Body of pancreas (tissue), 4 donors: ENCODE data around the gene FBXL14. TPM values are rescaled to one million over a fixed set of nuclear protein-coding genes. Genes with fewer than 3 reads are reported as not detected.

Source experiments
- ATAC-seq: fragments of 150-250 bp; one replicate; pipeline ENCODE4 v1.9.1; 2016
- DNase-seq, 4 donors: peaks; one replicate each; pipeline ENCODE4 v3.0.0-alpha.2; 2019
- H3K27ac ChIP-seq, 4 donors: fragments of 200-600 bp; sonication (generic); 1 replicate in 3 of 4; 2 replicates in 1 of 4; pipeline versions ENCODE4 v1.5.1 to v1.6.1; 2016 to 2019; ENCODE audit warnings: mild to moderate bottlenecking in 1 of 4, mixed read lengths in 1 of 4, moderate library complexity in 1 of 4
- H3K27me3 ChIP-seq, 2 donors: fragments of 200-600 bp; sonication (generic); one replicate each; pipeline ENCODE4 v1.6.0; 2016; ENCODE audit warnings: mild to moderate bottlenecking in 1 of 2
- H3K36me3 ChIP-seq, 2 donors: fragments of 200-600 bp; sonication (generic); replicated peaks in 1 of 2; 2 replicates each; pipeline ENCODE4 v1.5.1; 2016; ENCODE audit warnings: low read depth in 2 of 2; ENCODE audit not compliant: insufficient read depth in 1 of 2
- H3K4me1 ChIP-seq: fragments of 200-600 bp; sonication (generic); one replicate; pipeline ENCODE4 v1.6.0; 2016
- H3K4me3 ChIP-seq, 2 donors: fragments of 200-600 bp; sonication (generic); 1 replicate in 1 of 2; 2 replicates in 1 of 2; pipeline ENCODE4 v1.5.1; 2016 to 2019
- H3K9me3 ChIP-seq, 3 donors: fragments of 200-600 bp; sonication (generic); 1 replicate in 2 of 3; 2 replicates in 1 of 3; pipeline ENCODE4 v1.5.1; 2016
- POLR2A ChIP-seq, 3 donors: fragments of 450-650 bp; IDR thresholded peaks; one replicate each; pipeline ENCODE4 v1.6.1; 2016; ENCODE audit warnings: antibody characterized with exemption in 3 of 3, mild to moderate bottlenecking in 2 of 3
- WGBS, 2 donors: methylation state at CpG; one replicate each; pipeline ENCODE4 v1.1.5; 2017; 5-methylcytosine and 5-hydroxymethylcytosine counted together
- intact Hi-C: fragments of 100-400 bp; cut with DNase I; formaldehyde crosslinking; loops from one replicate; pipeline ENCODE4 v1.15.1; 2023
- total RNA-seq, 2 donors: library from RNA; depleted of rRNA; stranded (reverse); fragments of >200 nt; gene quantifications; one replicate each; pipeline ENCODE4 v1.1.0, GENCODE V29; 2016
- TF ChIP-seq, protein P1 (sequence below), 7 experiments: fragments of 450-650 bp in 4 of 7; fragments of 200-600 bp in 3 of 7; sonication (generic) in 3 of 7; IDR thresholded peaks; one replicate each; pipeline ENCODE4 v1.5.1; 2016 to 2019; ENCODE audit warnings: antibody characterized with exemption in 7 of 7

Gene FBXL14
- total RNA-seq, 2 donors from 2014 or later = 4.6 to 9.9 TPM

DNA sequence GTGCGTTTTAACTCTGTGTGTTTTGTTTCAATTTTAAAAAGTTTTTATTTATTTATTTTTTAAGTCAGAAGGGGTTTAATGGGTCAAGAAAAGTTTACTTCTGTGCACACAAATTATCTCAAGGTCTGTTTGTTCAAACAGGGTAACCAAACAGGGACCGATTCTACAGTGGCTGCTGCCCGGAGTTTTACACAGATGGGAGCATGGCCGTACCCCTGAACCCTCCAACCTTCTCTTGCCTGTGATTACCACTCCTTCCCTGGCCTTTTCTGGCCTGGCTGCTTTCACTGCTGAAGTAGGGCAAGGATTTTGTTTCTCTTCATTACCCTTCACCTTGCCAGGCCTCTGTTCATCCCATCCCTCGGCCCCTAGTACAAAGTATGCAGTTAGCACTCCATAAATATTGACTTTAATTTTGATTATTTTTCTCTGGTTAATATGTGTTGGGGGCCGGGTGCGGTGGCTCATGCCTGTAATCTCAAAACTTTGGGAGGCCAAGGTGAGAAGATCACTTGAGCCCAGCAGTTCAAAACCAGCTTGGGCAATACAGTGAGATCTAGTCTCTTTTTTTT lies 15.8 kb upstream of the FBXL14 start:
- TF ChIP-seq, protein P1, sequence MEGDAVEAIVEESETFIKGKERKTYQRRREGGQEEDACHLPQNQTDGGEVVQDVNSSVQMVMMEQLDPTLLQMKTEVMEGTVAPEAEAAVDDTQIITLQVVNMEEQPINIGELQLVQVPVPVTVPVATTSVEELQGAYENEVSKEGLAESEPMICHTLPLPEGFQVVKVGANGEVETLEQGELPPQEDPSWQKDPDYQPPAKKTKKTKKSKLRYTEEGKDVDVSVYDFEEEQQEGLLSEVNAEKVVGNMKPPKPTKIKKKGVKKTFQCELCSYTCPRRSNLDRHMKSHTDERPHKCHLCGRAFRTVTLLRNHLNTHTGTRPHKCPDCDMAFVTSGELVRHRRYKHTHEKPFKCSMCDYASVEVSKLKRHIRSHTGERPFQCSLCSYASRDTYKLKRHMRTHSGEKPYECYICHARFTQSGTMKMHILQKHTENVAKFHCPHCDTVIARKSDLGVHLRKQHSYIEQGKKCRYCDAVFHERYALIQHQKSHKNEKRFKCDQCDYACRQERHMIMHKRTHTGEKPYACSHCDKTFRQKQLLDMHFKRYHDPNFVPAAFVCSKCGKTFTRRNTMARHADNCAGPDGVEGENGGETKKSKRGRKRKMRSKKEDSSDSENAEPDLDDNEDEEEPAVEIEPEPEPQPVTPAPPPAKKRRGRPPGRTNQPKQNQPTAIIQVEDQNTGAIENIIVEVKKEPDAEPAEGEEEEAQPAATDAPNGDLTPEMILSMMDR (IDR thresholded peaks at IDR 0.05) = no peak
- TF ChIP-seq POLR2A (IDR thresholded peaks at IDR 0.05) = no peak
- no peak overlapping the region for H3K4me3 ChIP-seq
- DNase-seq (peak in 1 of 4 donors; percentile 46), ATAC-seq (no peak)
- no peaks in the 10 kb centered on the region for H3K9me3 ChIP-seq
- peaks cover 47% of the 10 kb centered on the region for H3K4me1 ChIP-seq
- WGBS, 2 donors = 24 to 30% methylated on average over 7 of the region's 7 CpGs
- intact Hi-C loops = no loop called here
- H3K36me3 ChIP-seq = no peaks in the 10 kb centered on the region
- peak overlapping the region in 3 of 4 donors; percentile 33 to 65 (median 43) for H3K27ac ChIP-seq
- no peaks in the 10 kb centered on the region for H3K27me3 ChIP-seq

DNA sequence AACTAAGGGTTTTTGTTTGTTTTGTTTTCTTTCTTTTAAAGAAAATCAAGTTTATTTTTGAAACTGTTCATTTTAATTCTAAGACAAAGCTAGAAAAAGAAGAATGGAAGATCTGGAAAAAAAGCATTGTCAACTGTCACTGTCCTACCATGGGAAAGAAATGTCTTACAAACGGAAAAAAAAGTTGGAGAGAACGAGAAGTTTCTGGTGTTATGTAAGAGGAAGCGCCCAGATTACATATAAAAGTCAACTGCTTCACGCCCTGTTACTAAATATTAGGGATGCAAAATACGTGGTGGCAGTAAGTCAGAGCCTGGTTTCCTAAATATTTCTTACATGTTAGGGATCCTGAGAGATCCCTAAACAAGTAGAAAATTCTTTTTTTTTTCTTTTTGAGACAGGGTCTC lies 14.3 kb upstream of the FBXL14 start:
- H3K36me3 ChIP-seq = no peaks in the 10 kb centered on the region
- ATAC-seq = no peak

DNA sequence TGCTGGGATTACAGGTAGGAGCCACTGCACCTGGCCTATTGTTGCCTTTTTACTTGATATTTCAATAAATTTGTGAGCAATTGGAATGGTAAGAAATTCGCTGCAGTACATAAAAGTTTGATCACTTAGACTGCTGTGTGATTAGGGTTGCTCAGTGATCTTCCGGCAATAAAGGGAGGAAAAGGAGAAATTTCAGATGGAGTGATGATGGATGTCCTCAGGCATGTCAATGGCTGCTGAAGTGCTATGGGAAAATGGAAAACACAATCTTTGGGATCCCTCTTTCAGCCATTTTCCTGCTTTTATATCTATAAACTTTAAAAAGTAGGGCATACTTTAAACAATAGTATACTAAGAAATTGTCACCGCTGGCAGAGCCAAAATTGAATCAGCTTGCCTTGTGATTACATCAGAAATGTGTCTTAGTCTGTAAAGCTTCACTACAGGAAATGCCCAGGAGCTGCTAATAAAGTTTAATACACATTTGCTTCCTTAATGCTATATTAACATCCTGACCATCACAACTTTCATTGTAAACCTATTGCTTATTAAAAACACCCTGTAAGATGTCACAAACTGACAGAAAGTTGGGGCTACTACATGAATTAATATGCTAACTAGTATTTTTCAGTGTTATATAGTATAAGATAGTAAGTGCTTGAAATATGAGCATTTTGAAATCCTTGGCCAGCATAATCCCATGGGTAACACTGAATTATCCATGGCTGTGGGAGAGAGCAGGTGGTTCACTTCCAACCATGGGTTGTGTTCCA lies 13.7 kb upstream of the FBXL14 start:
- WGBS, 2 donors = 86 to 90% methylated on average over 3 of the region's 3 CpGs
- H3K27me3 ChIP-seq = no peaks in the 10 kb centered on the region
- intact Hi-C loops = no loop called here
- DNase-seq (no peak), ATAC-seq (no peak)
- H3K27ac ChIP-seq = peak overlapping the region in 3 of 4 donors; percentile 43 to 65 (median 52)
- no peaks in the 10 kb centered on the region for H3K9me3 ChIP-seq
- no peak for TF ChIP-seq POLR2A (IDR thresholded peaks at IDR 0.05)
- TF ChIP-seq, protein P1 (IDR thresholded peaks at IDR 0.05) = no peak
- peaks cover 47% of the 10 kb centered on the region for H3K4me1 ChIP-seq
- no peaks in the 10 kb centered on the region for H3K36me3 ChIP-seq
- no peak overlapping the region for H3K4me3 ChIP-seq

More for the DNA sequence above, 14.3 kb upstream of the FBXL14 start:
- intact Hi-C loops = no loop called here
- Histone ChIP-seq H3K9me3 (no peaks in the 10 kb centered on the region), H3K27me3 (no peaks in the 10 kb centered on the region), H3K27ac (peak overlapping the region in 3 of 4 donors; percentile 43 to 65 (median 52)), H3K4me1 (peaks cover 47% of the 10 kb centered on the region), H3K4me3 (no peak overlapping the region)
- no peak for DNase-seq
- WGBS, 2 donors = 29 to 30% methylated on average over 5 of the region's 5 CpGs
- TF ChIP-seq, protein P1 (IDR thresholded peaks at IDR 0.05) = no peak
- TF ChIP-seq POLR2A (IDR thresholded peaks at IDR 0.05) = no peak

DNA sequence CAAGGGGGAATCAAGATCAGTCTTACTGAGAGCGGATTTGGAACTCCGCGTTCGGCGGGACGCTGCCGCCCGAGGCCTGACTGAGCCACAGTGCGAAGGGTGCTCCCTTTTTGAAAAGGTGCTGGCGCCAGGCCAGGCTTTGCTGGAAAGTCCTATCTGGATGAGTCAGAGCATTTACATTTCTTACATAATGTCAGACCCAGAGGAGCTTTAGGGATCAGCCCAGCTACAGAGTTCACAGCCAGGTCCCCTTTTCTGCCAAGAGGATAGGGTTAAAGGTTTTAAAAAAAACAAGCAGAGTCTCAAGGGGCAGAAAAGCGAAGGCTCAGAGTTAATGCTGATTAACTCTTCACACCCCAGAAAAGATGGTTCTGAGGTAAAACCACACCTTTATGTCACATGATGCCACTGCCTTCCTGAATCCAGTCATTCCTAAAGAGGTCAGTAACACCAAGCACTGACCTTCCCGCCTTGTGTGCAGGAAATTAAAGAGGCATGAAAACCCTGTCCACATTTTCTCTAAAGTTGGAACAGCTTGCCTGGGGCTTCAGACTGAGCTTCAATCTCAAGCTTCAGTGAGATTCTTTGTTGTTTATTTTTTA lies 11.7 kb upstream of the FBXL14 start:
- H3K9me3 ChIP-seq = no peaks in the 10 kb centered on the region
- H3K36me3 ChIP-seq = no peaks in the 10 kb centered on the region
- ATAC-seq (peak; percentile 77), DNase-seq (peak; percentile 90 to 94 (median 92))
- 3 to 4% methylated on average over 12 of the region's 12 CpGs for WGBS, 2 donors
- no peaks in the 10 kb centered on the region for H3K27me3 ChIP-seq
- no peak overlapping the region for H3K4me3 ChIP-seq
- TF ChIP-seq POLR2A (IDR thresholded peaks at IDR 0.05) = peak; percentile 28 to 84 (median 74)
- TF ChIP-seq, protein P1 (IDR thresholded peaks at IDR 0.05) = no peak
- H3K27ac ChIP-seq = peak overlapping the region; percentile 75 to 88 (median 82)
- peaks cover 44% of the 10 kb centered on the region for H3K4me1 ChIP-seq
- intact Hi-C loops = no loop called here
